Mesothelial cell of epicardium (in vitro differentiated cells): ENCODE measurements around the gene PP2D1. TPM values are rescaled to one million over a fixed set of nuclear protein-coding genes. Genes with fewer than 3 reads are reported as not detected.
"Not testable (repeated sequence)": the region's sequence is repeated elsewhere in the genome, so short reads cannot be mapped to it uniquely, and the experiment has no call there.

Experiments
- DNase-seq, 2 experiments: peaks; one replicate each; pipeline ENCODE4 v3.0.0; 2021; ENCODE audit warnings: low spot score in 2 of 2; ENCODE audit not compliant: unreplicated experiment in 2 of 2
- H3K27ac Mint-ChIP-seq: 2 replicates; pipeline ENCODE4 v1.8.0; 2021; ENCODE audit warnings: mixed read lengths
- H3K27me3 Mint-ChIP-seq: 2 replicates; pipeline ENCODE4 v1.8.0; 2021; ENCODE audit warnings: low read depth, mixed read lengths
- H3K36me3 Mint-ChIP-seq: 2 replicates; pipeline ENCODE4 v1.8.0; 2021; ENCODE audit warnings: mixed read lengths
- H3K4me1 Mint-ChIP-seq: 2 replicates; pipeline ENCODE4 v1.8.0; 2021; ENCODE audit warnings: mixed read lengths
- H3K4me3 Mint-ChIP-seq: 2 replicates; pipeline ENCODE4 v1.8.0; 2021; ENCODE audit warnings: mild to moderate bottlenecking, moderate library complexity, mixed read lengths
- H3K9me3 Mint-ChIP-seq: 2 replicates; pipeline ENCODE4 v1.8.0; 2021; ENCODE audit warnings: mixed read lengths
- total RNA-seq: library from RNA; stranded (reverse); gene quantifications from 3 replicates; pipeline ENCODE4 v1.2.1, GENCODE V29; 2021
- TF ChIP-seq, protein P1 (sequence below): fragments of 200-600 bp; sonication (generic); IDR thresholded peaks from one replicate; pipeline ENCODE4 v1.5.0; 2021; ENCODE audit warnings: antibody characterized with exemption; ENCODE audit not compliant: unreplicated experiment

The PP2D1 gene
- total RNA-seq, 1 donor from 2014 or later = not detected

DNA sequence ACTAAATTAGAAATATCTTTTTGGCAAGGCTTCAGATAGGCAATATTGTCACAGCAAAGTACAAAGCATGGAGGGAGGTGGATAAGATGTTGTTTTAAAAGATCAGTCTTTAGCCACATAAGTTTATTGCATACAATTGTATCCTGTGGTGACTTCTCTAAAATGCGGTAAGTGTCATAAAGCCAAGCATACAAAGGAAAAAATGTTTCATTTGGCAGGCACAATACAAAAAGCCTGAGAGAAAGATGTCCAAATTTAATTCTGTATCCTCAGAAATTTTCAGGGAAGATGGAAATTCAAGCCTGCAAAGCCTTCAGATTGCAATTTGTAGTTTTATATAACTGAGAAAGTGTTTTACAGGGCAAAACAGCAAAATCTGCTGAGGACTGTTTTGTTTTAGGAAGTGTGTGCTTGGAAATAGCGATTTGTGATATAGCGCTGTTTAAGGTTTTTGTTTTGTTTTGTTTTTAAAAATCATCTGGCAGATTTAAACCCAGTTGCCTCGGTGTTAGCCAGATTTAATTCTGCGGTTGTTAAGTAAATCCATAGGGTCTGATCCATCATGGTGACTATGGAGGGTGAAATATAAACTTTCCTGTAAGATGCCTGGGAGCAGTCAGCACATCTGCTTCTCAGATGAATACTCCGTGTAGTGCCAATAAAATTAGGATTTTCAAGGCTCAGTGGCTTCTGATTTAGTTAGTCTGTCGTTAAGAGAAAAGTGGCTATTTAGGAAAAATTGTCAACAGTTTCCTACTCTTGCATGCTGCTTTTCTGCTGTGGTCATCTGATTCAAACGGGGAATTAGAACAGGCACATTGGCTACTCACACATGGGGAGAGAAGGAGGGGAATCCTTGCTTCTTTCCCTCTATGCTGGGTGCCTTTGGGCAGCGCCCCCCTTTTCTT lies 36.2 kb upstream of the PP2D1 start:
- no peak overlapping the region for H3K27ac Mint-ChIP-seq
- no peaks in the 10 kb centered on the region for H3K9me3 Mint-ChIP-seq
- H3K36me3 Mint-ChIP-seq = no peaks in the 10 kb centered on the region
- no peak for DNase-seq
- H3K4me3 Mint-ChIP-seq = no peak overlapping the region
- H3K4me1 Mint-ChIP-seq = peaks cover 8% of the 10 kb centered on the region
- H3K27me3 Mint-ChIP-seq = no peaks in the 10 kb centered on the region
- TF ChIP-seq, protein P1, sequence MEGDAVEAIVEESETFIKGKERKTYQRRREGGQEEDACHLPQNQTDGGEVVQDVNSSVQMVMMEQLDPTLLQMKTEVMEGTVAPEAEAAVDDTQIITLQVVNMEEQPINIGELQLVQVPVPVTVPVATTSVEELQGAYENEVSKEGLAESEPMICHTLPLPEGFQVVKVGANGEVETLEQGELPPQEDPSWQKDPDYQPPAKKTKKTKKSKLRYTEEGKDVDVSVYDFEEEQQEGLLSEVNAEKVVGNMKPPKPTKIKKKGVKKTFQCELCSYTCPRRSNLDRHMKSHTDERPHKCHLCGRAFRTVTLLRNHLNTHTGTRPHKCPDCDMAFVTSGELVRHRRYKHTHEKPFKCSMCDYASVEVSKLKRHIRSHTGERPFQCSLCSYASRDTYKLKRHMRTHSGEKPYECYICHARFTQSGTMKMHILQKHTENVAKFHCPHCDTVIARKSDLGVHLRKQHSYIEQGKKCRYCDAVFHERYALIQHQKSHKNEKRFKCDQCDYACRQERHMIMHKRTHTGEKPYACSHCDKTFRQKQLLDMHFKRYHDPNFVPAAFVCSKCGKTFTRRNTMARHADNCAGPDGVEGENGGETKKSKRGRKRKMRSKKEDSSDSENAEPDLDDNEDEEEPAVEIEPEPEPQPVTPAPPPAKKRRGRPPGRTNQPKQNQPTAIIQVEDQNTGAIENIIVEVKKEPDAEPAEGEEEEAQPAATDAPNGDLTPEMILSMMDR = no peak

DNA sequence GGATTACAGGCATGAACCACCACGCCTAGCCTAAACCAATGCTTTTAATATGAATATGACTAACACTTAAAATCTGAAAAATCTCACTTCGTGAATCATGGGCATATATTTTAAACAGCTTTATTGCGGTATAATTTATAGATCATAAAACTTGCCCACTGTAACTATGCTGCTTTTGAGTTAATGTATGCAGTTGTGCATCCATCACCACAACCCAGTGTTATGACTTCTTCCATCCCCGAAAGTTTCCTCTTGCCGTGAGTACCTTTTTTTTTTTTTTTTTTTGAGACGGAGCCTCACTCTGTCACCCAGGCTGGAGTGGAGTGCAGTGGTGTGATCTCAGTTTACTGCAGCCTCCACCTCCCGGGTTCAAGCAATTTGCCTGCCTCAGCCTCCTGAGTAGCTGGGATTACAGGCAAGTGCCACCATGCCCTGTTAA lies 35.3 kb upstream of the PP2D1 start:
- no peaks in the 10 kb centered on the region for H3K9me3 Mint-ChIP-seq
- no peaks in the 10 kb centered on the region for H3K36me3 Mint-ChIP-seq
- H3K27me3 Mint-ChIP-seq = no peaks in the 10 kb centered on the region
- no peak for DNase-seq
- no peak overlapping the region for H3K27ac Mint-ChIP-seq
- TF ChIP-seq, protein P1 = no peak
- peaks cover 10% of the 10 kb centered on the region for H3K4me1 Mint-ChIP-seq
- no peak overlapping the region for H3K4me3 Mint-ChIP-seq

DNA sequence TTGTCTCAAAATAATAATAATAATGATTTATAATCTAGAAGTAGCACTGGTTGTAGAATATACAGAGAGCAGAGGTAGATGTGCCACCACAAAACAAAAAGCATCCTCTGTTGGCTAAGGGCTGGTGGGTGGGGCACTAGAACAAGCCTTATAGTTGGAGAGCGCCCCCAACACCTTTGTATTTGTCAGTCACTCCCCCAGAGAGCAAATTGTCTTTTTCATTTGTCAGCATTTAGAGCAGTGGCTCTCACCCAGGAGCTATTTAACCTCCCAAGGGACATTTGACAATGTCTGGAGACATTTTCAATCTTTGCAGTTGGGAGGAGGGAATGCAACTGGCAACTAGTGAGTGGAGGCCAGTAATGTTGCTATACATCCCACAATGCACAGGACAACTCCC lies 34.5 kb upstream of the PP2D1 start:
- TF ChIP-seq, protein P1 = no peak
- no peak overlapping the region for H3K4me3 Mint-ChIP-seq
- no peaks in the 10 kb centered on the region for H3K27me3 Mint-ChIP-seq
- no peak for DNase-seq
- no peaks in the 10 kb centered on the region for H3K36me3 Mint-ChIP-seq
- H3K4me1 Mint-ChIP-seq = peaks cover 18% of the 10 kb centered on the region
- H3K9me3 Mint-ChIP-seq = no peaks in the 10 kb centered on the region
- H3K27ac Mint-ChIP-seq = no peak overlapping the region

DNA sequence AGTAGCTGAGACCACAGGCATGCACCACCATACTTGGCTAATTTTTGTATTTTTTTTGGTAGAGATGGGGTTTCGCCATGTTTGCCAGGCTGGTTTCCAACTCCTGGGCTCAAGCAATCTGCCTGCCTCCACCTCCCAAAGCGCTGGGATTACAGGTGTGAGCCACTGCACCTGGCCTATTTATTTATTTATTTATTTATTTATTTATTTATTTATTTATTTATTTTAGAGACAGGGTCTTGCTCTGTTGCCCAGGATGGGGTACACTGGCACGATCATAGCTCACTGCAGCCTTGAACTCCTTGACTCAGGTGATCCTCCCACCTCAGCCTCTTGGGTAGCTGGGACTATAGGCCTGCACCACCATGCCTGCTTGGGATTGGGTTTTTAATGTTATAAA lies 33.1 kb upstream of the PP2D1 start:
- not testable (repeated sequence) for H3K9me3 Mint-ChIP-seq

DNA sequence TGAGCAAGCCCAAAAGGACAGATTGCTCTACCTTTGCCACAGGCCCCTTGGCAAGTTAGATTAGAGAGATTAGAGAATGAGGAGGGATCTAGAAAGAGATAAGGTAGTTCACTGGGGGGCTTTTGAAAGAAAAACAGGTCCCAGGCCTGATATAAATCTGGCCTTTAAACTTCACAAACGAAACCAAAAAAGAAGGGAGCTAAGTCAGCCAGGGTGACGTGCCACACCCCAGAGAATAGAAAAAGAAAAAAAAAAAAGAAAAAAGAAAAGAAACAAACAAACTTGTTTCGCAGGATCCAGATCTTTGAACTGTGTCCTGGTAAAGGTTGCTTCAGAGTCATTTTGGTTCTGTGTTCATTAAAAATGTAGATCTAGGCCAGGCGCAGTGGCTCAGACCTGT lies 31.8 kb upstream of the PP2D1 start:
- no peak for DNase-seq
- TF ChIP-seq, protein P1 = no peak
- no peaks in the 10 kb centered on the region for H3K9me3 Mint-ChIP-seq
- no peak overlapping the region for H3K27ac Mint-ChIP-seq
- no peaks in the 10 kb centered on the region for H3K36me3 Mint-ChIP-seq
- H3K4me3 Mint-ChIP-seq = no peak overlapping the region
- H3K27me3 Mint-ChIP-seq = no peaks in the 10 kb centered on the region
- H3K4me1 Mint-ChIP-seq = peaks cover 29% of the 10 kb centered on the region

More for the DNA sequence above, 33.1 kb upstream of the PP2D1 start:
- not testable (repeated sequence) for H3K27ac Mint-ChIP-seq, H3K4me3 Mint-ChIP-seq, DNase-seq, H3K27me3 Mint-ChIP-seq, H3K36me3 Mint-ChIP-seq
- peaks cover 23% of the 10 kb centered on the region for H3K4me1 Mint-ChIP-seq

DNA sequence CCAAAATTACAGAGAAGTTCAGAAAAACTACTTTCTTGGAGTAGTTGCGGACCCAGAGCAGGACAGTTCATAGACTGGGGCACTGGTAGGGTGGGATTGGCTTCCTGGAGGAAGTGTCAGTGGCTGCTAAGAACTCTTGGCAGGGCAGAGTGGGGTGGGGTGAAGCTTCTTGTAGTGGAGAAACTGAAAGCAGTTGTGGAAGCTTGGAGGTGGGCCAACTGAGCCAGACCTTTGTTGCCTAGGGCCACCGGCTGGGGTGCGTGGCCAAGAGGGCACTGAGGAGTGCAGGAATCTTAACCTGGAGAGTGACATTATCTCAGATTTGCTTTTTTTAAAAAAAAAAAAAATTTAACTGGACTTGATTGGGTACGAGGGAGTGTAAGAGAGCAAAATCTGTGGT lies 31.3 kb upstream of the PP2D1 start:
- H3K27ac Mint-ChIP-seq = no peak overlapping the region
- no peaks in the 10 kb centered on the region for H3K9me3 Mint-ChIP-seq
- H3K4me1 Mint-ChIP-seq = peaks cover 33% of the 10 kb centered on the region
- H3K27me3 Mint-ChIP-seq = no peaks in the 10 kb centered on the region
- no peaks in the 10 kb centered on the region for H3K36me3 Mint-ChIP-seq
- TF ChIP-seq, protein P1 = no peak
- H3K4me3 Mint-ChIP-seq = no peak overlapping the region
- DNase-seq = no peak
